K562 (cell line): Measurements from ENCODE around the gene EEF2K. TPM values are rescaled to one million over a fixed set of nuclear protein-coding genes. Genes with fewer than 3 reads are reported as not detected.

Experiments
- ATAC-seq: fragments of 200-7000 bp; cut with Tn5 transposase; 3 replicates; pipeline ENCODE4 v1.9.1; 2020; ENCODE audit warnings: moderate library complexity
- BruUV-seq: library from RNA; stranded (reverse); fragments of 400-500 nt; replicated peaks from 2 replicates; lab custom pipeline; 2021; lab: Mats Ljungman, UMichigan
- CTCF ChIA-PET: fragments of 300-600 bp; formaldehyde crosslinking; extraction: SDS; loops from one replicate; lab custom pipeline; 2021; ENCODE audit warnings: low intra/inter-chr PET ratio; lab: Yijun Ruan, JAX
- POLR2A ChIA-PET: fragments of 300-600, 350-650 bp; sonication (Branson Sonifier 250); formaldehyde crosslinking; extraction: SDS; loops from one replicate; lab custom pipeline; 2021; ENCODE audit warnings: antibody characterized with exemption, inconsistent platforms; lab: Yijun Ruan, JAX
- DNase-seq, 4 experiments: peaks; one replicate each; pipeline versions ENCODE4 v3.0.0 to v3.0.0-alpha.2; 2011 to 2018; ENCODE audit warnings: low spot score in 3 of 4, mixed read lengths in 3 of 4; ENCODE audit errors: extremely low read depth in 1 of 4
- FAIRE-seq: peaks from 2 replicates; lab custom pipeline; 2011; peaks lifted over from hg19 to GRCh38; lab: Jason Lieb, UNC
- H2AFZ ChIP-seq: 2 replicates; pipeline ENCODE4 v1.6.0; 2011; ENCODE audit warnings: low read depth, low read length, control low read depth, inconsistent platforms
- H3K27ac ChIP-seq: fragments of 200-600 bp; 3 replicates; pipeline ENCODE4 v1.8.0; 2011; ENCODE audit warnings: low read depth, mild to moderate bottlenecking, control low read depth, inconsistent platforms, low read length, moderate library complexity, mixed read lengths; ENCODE audit errors: extremely low read depth
- H3K27me3 ChIP-seq, 2 experiments: fragments of 300-600 bp in 1 of 2; 2 replicates in 1 of 2; 3 replicates in 1 of 2; pipeline versions ENCODE4 v1.6.0 to v1.8.0; 2011; ENCODE audit warnings: inconsistent platforms in 2 of 2, low read length in 2 of 2, mild to moderate bottlenecking in 1 of 2, mixed read lengths in 1 of 2, moderate library complexity in 1 of 2; ENCODE audit not compliant: control insufficient read depth in 2 of 2, insufficient read depth in 2 of 2
- H3K36me3 ChIP-seq: fragments of 300-600 bp; 3 replicates; pipeline ENCODE4 v1.8.0; 2011; ENCODE audit warnings: mild to moderate bottlenecking, low read length, inconsistent platforms; ENCODE audit not compliant: control insufficient read depth, insufficient read depth
- H3K4me1 ChIP-seq, 2 experiments: fragments of 200-600 bp in 1 of 2; replicated peaks in 1 of 2; 2 replicates in 1 of 2; 3 replicates in 1 of 2; pipeline versions ENCODE4 v1.5.1 to v1.8.0; 2011; ENCODE audit warnings: inconsistent platforms in 2 of 2, low read length in 2 of 2, mild to moderate bottlenecking in 1 of 2, mixed read lengths in 1 of 2, moderate library complexity in 1 of 2; ENCODE audit not compliant: control insufficient read depth in 2 of 2, insufficient read depth in 2 of 2
- H3K4me2 ChIP-seq: 2 replicates; pipeline ENCODE4 v1.6.1; 2011; ENCODE audit warnings: low read length, control low read depth, inconsistent platforms, mixed read lengths; ENCODE audit not compliant: insufficient read depth
- H3K4me3 ChIP-seq: fragments of 200-600 bp; sonication (generic), shearing (Covaris generic); 2 replicates; pipeline ENCODE4 v1.5.1; 2016; ENCODE audit warnings: control low read depth, inconsistent platforms
- H3K79me2 ChIP-seq: fragments of 200-600 bp; 3 replicates; pipeline ENCODE4 v1.8.0; 2011; ENCODE audit warnings: low read length, inconsistent platforms; ENCODE audit not compliant: control insufficient read depth, insufficient read depth
- H3K9ac ChIP-seq, 2 experiments: 2 replicates each; pipeline versions ENCODE4 v1.6.0 to v1.6.1; 2011; ENCODE audit warnings: low read depth in 2 of 2, low read length in 2 of 2, control low read depth in 1 of 2, inconsistent platforms in 1 of 2, mild to moderate bottlenecking in 1 of 2, mixed read lengths in 1 of 2; ENCODE audit not compliant: insufficient read depth in 1 of 2
- H3K9me1 ChIP-seq: one replicate; pipeline ENCODE4 v1.6.0; 2011; ENCODE audit warnings: inconsistent platforms, mild to moderate bottlenecking, low read length, moderate library complexity; ENCODE audit not compliant: control insufficient read depth, insufficient read depth
- H3K9me3 ChIP-seq: replicated peaks from 2 replicates; pipeline ENCODE4 v1.5.1; 2011; ENCODE audit warnings: low read depth, low read length, inconsistent platforms; ENCODE audit not compliant: control insufficient read depth, insufficient read depth
- H4K20me1 ChIP-seq: replicated peaks from 2 replicates; pipeline ENCODE4 v1.6.1; 2011; ENCODE audit warnings: low read length, inconsistent platforms, mixed read lengths; ENCODE audit not compliant: control insufficient read depth, insufficient read depth
- ADNP ChIP-seq: fragments of 200-800 bp; sonication (Bioruptor generic); IDR thresholded peaks from 2 replicates; pipeline ENCODE4 v1.6.1; 2016; ENCODE audit warnings: missing genetic modification characterization, missing compliant biosample characterization
- BMI1 ChIP-seq: fragments of 150-350 bp; IDR thresholded peaks from 2 replicates; pipeline ENCODE4 v1.6.1; 2014; ENCODE audit warnings: low read length
- ESRRB ChIP-seq: fragments of 250-450 bp; sonication (Bioruptor Pico); IDR thresholded peaks from 2 replicates; pipeline ENCODE4 v1.5.0; 2020; ENCODE audit warnings: mild to moderate bottlenecking, moderate library complexity, borderline replicate concordance
- HDAC6 ChIP-seq: IDR thresholded peaks from 2 replicates; pipeline ENCODE4 v1.6.1; 2012; ENCODE audit warnings: low read depth, mild to moderate bottlenecking, control low read depth, inconsistent platforms, low read length, moderate library complexity
- PRMT5 ChIP-seq: sonication (generic); formaldehyde crosslinking; IDR thresholded peaks from 2 replicates; pipeline ENCODE4 v1.5.0; 2020; ENCODE audit warnings: missing genetic modification reagents
- TEAD1 ChIP-seq, 2 experiments: fragments of 450-650 bp in 1 of 2; sonication (generic) in 1 of 2; formaldehyde crosslinking; IDR thresholded peaks; 2 replicates each; pipeline versions ENCODE4 v1.4.0 to v1.8.0; 2020 to 2022; ENCODE audit warnings: mild to moderate bottlenecking in 2 of 2, missing genetic modification reagents in 1 of 2
- ZNF253 ChIP-seq: fragments of 250-450 bp; sonication (Bioruptor Pico); conservative IDR thresholded peaks from 2 replicates; pipeline ENCODE4 v1.6.1; 2021; ENCODE audit warnings: mild to moderate bottlenecking
- ZNF668 ChIP-seq: fragments of 250-450 bp; sonication (Bioruptor Pico); IDR thresholded peaks from 2 replicates; pipeline ENCODE4 v1.8.0; 2022; ENCODE audit warnings: mild to moderate bottlenecking, inconsistent platforms
- WGBS: fragments of 100-300 bp; shearing (Covaris generic); methylation state at CpG from one replicate; pipeline ENCODE4 v1.1.6; 2016; ENCODE audit warnings: low coverage, mixed read lengths; ENCODE audit not compliant: insufficient coverage; ENCODE audit errors: missing lambda C conversion rate; 5-methylcytosine and 5-hydroxymethylcytosine counted together
- in situ Hi-C: fragments of 300-500 bp; cut with MboI; formaldehyde crosslinking; loops from 4 replicates; pipeline ENCODE4 v1.15.0; 2018; ENCODE audit warnings: inconsistent platforms, mixed read lengths
- intact Hi-C: fragments of 100-400 bp; cut with micrococcal nuclease; formaldehyde crosslinking; loops from 2 replicates; pipeline ENCODE4 v1.14.2; 2022
- polyA plus RNA-seq, 8 experiments: library from polyadenylated mRNA; depleted of rRNA in 4 of 8; stranded (reverse) in 5 of 8; unstranded in 3 of 8; fragments of >200 nt; fragmentation: Nextera tagmentation in 2 of 8; fragmentation: Illumina TruSeq in 1 of 8; extraction: Ambion mirVana in 2 of 8; extraction: Trizol in 1 of 8; gene quantifications; 2 replicates each; pipeline versions ENCODE4 v1.2.1 to v1.2.3, GENCODE V29; 2011 to 2014; ENCODE audit warnings: inconsistent platforms in 1 of 8, missing spikeins in 1 of 8
- total RNA-seq, 7 experiments: library from RNA; depleted of rRNA in 6 of 7; stranded (reverse); fragments of >200 nt in 6 of 7; fragmentation: Illumina TruSeq in 2 of 7; extraction: Trizol in 2 of 7; gene quantifications; 2 replicates each; pipeline versions ENCODE4 v1.2.1 to v1.2.3, GENCODE V29; 2011 to 2021; ENCODE audit warnings: low replicate concordance in 1 of 7
- TF ChIP-seq, protein P1 (sequence below): sonication (generic); formaldehyde crosslinking; IDR thresholded peaks from 2 replicates; pipeline ENCODE4 v1.8.0; 2022; ENCODE audit warnings: missing genetic modification reagents, mild to moderate bottlenecking, moderate library complexity, borderline replicate concordance
- TF ChIP-seq, protein P2 (sequence below): fragments of 450-650 bp; conservative IDR thresholded peaks from 2 replicates; pipeline ENCODE4 v1.6.1; 2016; ENCODE audit warnings: missing genetic modification characterization, low read depth, mild to moderate bottlenecking, missing compliant biosample characterization, moderate library complexity
- TF ChIP-seq, protein P3 (sequence below): fragments of 450-650 bp; IDR thresholded peaks from 2 replicates; pipeline ENCODE4 v1.6.1; 2016; ENCODE audit warnings: low read depth, mild to moderate bottlenecking, moderate library complexity

The EEF2K gene
- total and polyA plus RNA-seq, 9 of the 15 experiments (the other 6 are each of a cell fraction or from before 2014, with no cell fraction given) = 3.0 to 35.2 (median 12.2) TPM

DNA sequence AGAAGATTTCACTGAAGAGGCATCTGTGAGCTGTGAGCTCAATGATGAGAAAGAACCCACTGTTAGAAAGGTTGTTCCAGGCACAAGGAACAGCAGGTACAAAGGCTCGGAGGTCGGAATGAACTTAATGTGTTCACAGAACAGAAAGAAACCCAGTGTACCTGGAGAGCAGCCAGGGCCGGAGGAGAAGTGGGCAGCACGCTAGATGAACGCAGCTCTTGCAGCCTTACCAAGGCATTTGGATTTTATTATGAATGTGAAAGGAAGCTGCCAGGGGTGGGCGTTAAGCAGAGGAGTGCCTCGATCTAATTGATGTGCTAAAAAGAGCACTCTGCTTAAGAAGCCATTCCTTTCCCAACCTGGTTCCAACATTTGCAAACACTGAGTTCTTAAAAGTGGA is 19.0 kb downstream of the EEF2K start:
- 88% methylated on average over 7 of the region's 7 CpGs for WGBS
- ATAC-seq = no peak
- DNase-seq = no peak
- Histone ChIP-seq H3K9me3 (no peaks in the 10 kb centered on the region), H3K27me3 (no peaks in the 10 kb centered on the region), H3K36me3 (peaks cover 53% of the 10 kb centered on the region; the same call in 2 of the 3 replicates), H3K27ac (no peak overlapping the region), H3K9me1 (no peaks in the 10 kb centered on the region), H3K79me2 (peaks cover 30% of the 10 kb centered on the region), H2AFZ (no peak overlapping the region), H3K4me1 (peaks cover 2 to 7% of the 10 kb centered on the region in 2 experiments; a peak in 4 of 5 replicates), H3K4me2 (no peak overlapping the region), H3K9ac (no peak overlapping the region), H3K4me3 (no peak overlapping the region), H4K20me1 (no peaks in the 10 kb centered on the region)
- in situ Hi-C loops (no loop called here), intact Hi-C loops (no loop called here)
- BruUV-seq = no TSS peak
- CTCF ChIA-PET = no interaction called here
- no peak for FAIRE-seq
- TF ChIP-seq, protein P1, sequence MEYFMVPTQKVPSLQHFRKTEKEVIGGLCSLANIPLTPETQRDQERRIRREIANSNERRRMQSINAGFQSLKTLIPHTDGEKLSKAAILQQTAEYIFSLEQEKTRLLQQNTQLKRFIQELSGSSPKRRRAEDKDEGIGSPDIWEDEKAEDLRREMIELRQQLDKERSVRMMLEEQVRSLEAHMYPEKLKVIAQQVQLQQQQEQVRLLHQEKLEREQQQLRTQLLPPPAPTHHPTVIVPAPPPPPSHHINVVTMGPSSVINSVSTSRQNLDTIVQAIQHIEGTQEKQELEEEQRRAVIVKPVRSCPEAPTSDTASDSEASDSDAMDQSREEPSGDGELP (CRISPR knock-in tag) = no peak
- TF ChIP-seq ADNP = no peak
- no peak for TF ChIP-seq ESRRB (CRISPR knock-in tag)
- TF ChIP-seq BMI1 = no peak
- TF ChIP-seq PRMT5 (CRISPR knock-in tag) = no peak
- no peak for TF ChIP-seq TEAD1 (CRISPR knock-in tag; IDR thresholded peaks at IDR 0.05)
- TF ChIP-seq, protein P2, sequence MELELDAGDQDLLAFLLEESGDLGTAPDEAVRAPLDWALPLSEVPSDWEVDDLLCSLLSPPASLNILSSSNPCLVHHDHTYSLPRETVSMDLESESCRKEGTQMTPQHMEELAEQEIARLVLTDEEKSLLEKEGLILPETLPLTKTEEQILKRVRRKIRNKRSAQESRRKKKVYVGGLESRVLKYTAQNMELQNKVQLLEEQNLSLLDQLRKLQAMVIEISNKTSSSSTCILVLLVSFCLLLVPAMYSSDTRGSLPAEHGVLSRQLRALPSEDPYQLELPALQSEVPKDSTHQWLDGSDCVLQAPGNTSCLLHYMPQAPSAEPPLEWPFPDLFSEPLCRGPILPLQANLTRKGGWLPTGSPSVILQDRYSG (tag) = no peak
- TF ChIP-seq ZNF668 = no peak
- no peak for TF ChIP-seq HDAC6
- TF ChIP-seq, protein P3, sequence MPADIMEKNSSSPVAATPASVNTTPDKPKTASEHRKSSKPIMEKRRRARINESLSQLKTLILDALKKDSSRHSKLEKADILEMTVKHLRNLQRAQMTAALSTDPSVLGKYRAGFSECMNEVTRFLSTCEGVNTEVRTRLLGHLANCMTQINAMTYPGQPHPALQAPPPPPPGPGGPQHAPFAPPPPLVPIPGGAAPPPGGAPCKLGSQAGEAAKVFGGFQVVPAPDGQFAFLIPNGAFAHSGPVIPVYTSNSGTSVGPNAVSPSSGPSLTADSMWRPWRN = no peak
- TF ChIP-seq ZNF253 (CRISPR knock-in tag) = no peak
- POLR2A ChIA-PET = interaction anchor here (1.1 kb wide), 2 partner anchors 11 to 14 kb away, joined by 3 read pairs; no protein-coding TSS in a partner anchor
